NCI-H446 treated with DMSO at 0.1 percent for 48 hours (cell line): ENCODE measurements around the gene NTNG2.

Experiments used
- DNase-seq: peaks from one replicate; lab custom pipeline; 2025; lab: John Stamatoyannopoulos, UW

Gene NTNG2

GRCh38 chr9:132236662-132237311 lies 74.9 kb downstream of the NTNG2 start:
- no peak for DNase-seq

GRCh38 chr9:132237481-132237880 lies 75.6 kb downstream of the NTNG2 start:
- no peak for DNase-seq

DNA sequence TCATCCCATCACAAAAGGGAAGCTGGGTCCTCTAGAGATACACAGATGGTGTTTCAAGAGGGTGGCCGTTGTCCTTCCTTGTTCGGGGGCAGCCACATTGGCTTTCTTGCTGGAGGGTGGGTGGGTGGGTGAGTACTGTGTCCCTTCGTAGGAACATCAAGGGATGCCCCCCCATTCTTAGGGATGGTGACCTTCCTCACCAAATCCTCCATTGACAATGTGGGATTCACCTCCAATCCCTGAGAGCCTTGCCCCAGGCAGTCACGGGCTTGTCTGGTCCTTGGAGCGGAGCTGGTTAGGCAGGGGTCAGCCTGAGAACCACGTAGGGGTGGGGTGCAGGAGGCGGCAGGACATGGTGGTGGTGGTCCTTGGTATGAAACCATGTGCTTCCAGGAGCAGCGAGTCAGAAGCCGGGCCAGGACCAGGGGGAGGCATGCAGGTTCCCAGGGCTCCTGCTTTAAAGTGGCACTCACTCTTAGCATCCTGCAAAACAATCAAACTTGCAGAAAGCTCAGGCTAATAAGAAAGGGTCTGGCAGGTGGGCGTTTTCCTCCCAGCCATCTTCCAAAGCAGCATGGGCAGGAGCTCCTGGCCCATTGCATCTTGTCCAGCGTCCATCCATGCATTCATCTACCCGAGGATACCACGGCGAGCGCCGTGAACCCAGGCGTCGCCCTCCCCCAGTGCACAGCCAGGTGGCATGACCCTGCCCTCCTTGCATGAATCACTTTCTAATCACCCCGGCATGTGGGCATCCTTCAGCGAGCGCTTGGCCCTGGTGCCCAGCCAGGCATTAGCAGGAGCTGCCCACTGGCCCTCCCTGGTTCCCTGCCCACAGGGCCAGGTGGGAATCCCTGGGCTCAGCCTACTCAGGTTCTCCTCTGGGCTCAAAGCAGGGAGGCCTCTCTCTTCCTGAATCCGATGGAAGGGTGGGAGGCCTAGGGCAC lies 76.4 kb downstream of the NTNG2 start:
- no peak for DNase-seq

GRCh38 chr9:132238992-132239391 lies 77.1 kb downstream of the NTNG2 start:
- DNase-seq: no peak

GRCh38 chr9:132239518-132239917 lies 77.7 kb downstream of the NTNG2 start:
- DNase-seq: no peak

DNA sequence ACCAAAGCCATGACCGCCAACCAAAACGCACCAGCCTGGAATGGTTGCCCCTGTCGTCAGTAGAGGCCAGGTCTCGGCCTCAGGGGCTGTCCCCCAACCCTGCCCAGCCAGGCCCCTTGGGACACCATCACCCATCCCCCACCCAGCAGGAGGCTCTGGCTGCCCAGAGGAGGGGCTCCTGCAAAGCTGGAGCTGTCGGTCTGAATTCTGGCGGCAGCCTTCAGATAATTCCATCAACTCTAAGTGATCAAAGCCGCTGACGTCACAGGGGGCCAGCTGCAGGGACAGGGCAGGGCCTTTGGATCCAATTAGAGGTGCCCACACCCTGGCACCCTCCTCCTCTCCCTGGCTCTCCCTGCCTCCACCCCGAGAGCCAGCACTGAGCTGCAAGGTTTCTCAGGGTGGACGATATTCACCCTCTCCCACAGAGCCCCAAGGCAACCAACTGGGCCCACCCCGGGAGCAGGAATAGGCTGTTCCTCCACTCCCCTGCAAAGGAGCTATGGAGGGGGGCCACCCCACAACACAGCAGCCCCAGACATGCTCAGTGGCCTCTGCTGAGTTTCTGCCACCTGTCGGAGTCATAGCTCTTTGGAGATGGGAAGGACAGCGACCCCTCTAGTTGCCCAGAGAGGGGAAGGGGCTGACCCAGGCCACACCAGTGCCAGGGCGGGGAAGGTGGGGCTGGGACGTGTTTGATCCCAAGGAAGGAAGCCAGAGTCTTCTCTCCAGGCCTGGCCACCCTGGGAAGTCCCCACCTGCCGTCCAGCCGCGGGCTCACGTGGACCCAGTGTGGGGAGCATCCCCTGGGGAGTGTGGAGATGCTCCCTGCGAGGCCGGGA lies 78.4 kb downstream of the NTNG2 start:
- DNase-seq: no peak

DNA sequence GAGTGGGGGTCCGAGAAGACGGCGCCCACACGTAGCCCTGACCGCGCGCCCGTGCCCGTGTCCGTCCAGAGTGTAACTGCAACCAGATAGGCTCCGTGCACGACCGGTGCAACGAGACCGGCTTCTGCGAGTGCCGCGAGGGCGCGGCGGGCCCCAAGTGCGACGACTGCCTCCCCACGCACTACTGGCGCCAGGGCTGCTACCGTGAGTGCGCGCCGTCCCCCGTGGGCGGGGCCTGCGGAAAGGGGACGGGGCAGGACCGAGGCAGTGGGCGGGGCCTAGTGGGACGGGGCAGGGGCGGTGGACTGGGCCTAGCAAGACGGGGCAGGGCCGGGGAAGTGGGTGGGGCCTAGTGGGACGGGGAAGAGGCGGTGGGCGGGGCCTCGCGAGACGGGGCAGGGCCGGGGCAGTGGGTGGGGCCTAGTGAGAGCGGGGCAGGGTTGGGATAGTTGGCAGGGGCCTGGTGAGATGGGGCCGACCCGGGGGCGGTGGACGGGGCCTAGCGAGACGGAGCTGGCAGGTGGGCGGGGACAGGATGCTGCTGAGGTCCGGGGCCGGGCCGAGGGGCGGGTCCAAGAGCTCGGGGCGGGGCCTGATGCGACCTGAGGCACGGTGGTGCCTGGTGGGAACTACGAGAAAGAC lies 79.1 kb downstream of the NTNG2 start:
- peak; percentile 43 for DNase-seq

- no peak for DNase-seq
Measured at GRCh38 chr9:132241483-132241839, 79.6 kb downstream of the NTNG2 start.

GRCh38 chr9:132241840-132242620 lies 80.2 kb downstream of the NTNG2 start:
- DNase-seq: no peak

GRCh38 chr9:132242621-132243155 lies 80.8 kb downstream of the NTNG2 start:
- no peak for DNase-seq

- DNase-seq: no peak
Measured at GRCh38 chr9:132243156-132244074, 81.6 kb downstream of the NTNG2 start.

GRCh38 chr9:132244582-132245455 lies 83.0 kb downstream of the NTNG2 start:
- DNase-seq: no peak

DNA sequence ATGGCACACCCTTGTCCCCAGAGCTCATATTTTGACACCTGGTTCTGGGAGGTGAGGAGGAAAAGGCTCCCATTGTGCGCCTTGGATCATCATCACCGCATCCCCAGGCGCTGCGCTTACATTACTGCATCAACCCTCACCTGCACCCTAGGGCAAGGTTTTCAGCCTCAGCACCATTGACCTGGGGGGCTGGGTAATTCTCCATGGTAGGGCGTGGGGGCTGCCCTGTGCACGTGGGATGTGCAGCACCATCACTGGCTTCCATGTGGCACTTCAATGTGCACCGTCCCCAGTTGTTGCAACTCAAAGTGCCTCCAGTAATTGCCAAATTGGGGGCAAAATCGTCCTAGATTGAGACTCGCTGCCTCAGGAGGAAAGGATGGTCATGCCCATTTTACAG lies 83.6 kb downstream of the NTNG2 start:
- no peak for DNase-seq

DNA sequence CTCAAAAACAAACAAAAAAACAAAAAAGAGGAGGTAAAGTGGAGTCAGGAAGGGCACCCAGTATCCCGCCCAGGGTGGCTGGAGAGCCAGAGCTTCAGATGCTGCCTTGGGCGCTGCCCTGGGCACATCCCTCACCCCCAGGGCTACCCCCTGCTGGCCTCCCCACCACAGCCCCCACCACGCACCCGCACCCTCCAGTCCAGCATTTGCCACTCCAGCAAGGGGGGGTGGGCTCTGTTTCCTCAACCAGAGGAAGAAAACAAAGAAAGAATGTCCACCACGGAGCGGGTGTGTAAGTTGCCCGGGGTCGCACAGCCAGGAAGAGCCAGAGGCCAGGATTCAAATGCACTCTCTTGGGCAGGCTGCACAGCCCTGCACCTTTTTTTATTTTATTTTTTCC lies 86.1 kb downstream of the NTNG2 start:
- DNase-seq: no peak

DNA sequence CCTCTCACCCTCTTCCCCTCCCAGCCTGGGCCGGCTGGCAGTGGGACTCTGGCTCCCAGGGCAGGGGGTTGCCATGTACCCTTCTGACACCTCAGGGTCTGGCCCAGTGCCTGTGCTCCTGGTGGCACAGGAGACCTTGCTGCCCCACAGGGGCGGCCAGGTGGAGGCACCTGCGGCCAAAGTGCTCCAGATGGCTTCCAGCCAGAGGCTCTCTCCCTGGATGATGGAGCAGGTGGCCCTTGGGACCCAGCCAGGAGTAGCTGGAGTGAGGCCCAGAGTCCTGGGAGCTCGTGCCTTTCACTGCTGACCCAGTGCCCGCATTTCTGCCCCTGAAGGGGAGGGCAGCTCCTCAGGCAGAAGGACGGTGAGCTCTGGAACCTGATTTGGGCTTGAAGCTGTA lies 87.3 kb downstream of the NTNG2 start:
- DNase-seq: no peak

GRCh38 chr9:132249690-132250089 lies 87.8 kb downstream of the NTNG2 start:
- DNase-seq: no peak

DNA sequence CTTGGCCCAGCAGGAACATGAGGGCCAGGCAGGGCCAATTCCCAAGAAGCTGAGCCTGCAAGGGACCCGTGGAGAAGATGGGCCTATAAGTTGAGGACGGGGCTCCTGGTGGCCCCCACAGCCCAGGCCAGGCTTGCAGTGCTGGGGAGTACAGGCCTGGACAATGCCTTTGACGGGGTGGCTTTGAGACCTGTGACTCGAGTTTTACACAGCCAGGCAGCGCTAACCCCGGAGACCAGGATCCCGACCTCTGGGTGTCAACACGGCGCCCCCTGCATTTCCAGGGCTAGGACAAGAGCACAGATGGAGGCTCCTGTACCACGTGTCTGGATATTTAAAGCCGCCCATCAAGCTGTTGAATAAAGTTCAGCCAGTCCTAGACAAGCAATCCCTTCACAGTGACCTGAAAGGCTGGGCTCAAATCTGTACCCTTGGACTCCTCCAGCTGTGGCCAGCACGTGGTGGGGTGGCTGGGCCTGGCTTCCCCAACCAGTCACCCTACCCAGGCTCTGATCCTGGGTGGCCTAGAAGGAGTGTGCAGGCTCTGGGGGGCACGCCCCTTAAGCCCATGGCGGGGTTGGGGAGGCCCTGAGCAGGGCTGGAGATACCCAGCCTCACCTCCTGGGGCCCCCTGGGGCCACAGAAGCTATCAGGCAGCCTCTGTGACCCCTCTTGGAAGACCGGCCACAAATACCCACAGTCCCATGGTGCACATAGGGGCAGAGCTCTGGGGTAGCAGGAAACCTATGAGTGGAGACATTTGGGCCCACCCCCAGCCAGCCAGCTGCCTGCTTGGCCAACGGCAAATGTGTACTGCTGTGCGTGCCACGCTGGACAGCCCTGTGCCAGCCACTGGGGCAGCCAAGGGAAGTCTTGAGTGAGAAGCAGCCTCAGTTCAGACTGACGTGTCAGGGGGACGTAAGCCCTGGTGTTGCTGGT lies 88.7 kb downstream of the NTNG2 start:
- DNase-seq: no peak

DNA sequence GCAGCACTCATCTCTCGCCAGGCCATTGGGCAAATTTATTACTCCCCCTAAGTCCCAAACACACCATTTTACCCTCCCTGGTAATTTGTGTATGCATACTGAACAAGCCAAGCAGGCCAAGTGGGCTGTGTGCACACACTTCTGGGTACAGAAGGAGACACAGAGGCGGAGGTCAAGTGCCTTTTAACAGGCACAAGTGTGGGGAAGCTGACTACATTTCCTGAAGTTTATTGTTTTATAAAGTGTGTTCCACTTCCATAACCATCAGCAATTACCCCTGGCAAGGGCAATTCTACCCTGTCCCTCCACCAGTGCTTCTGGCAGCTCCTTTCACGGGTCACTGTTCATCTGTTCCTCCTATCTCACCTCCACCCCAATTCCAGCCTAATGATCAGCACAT lies 99.0 kb downstream of the NTNG2 start:
- DNase-seq: no peak
